ENCODE results near the gene ARHGEF11.

ARHGEF11 gene

DNA sequence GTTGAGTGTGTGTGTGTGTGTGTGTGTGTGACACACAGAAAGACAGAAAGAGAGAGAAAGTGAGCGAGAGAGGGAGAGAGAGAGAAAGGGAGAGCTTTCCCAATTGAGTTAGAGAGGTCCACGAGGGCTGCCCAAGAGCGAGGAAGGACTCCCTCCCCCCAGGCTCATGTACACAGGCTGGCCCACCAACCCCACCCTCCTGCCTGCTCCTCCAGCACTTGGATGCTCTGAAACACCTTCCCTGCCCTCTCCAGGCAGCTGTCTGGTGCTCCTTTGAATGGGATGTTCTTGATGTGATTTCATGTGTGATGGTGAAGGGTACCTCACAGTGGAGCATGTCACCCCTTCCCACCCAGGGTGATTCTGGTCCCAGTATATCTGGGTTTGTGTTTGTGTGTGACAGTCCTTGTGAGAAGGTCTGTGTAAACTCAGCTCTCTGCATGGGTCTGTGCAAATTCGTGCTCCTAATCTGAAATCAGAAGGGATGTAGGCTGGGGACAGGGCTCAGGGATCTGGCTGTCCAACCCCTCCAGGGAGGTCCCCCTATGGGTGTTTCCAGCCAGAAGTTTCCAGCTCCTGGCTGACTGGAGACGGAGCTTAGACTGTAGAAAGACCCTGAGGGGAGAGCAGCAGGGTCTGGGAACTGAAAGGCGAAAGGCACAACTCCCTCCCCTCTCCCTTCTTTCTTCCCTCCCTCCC is 158.8 kb downstream of the ARHGEF11 start:
- no peak for DNase-seq (ENCODE audit: low spot score)
- in situ Hi-C loops (cut with MboI; ENCODE audit: low pct_unique_long_range_greater_than_20kb, low sequenced_read_pairs, unreplicated experiment): no loop called here
- TF ChIP-seq, protein P1, sequence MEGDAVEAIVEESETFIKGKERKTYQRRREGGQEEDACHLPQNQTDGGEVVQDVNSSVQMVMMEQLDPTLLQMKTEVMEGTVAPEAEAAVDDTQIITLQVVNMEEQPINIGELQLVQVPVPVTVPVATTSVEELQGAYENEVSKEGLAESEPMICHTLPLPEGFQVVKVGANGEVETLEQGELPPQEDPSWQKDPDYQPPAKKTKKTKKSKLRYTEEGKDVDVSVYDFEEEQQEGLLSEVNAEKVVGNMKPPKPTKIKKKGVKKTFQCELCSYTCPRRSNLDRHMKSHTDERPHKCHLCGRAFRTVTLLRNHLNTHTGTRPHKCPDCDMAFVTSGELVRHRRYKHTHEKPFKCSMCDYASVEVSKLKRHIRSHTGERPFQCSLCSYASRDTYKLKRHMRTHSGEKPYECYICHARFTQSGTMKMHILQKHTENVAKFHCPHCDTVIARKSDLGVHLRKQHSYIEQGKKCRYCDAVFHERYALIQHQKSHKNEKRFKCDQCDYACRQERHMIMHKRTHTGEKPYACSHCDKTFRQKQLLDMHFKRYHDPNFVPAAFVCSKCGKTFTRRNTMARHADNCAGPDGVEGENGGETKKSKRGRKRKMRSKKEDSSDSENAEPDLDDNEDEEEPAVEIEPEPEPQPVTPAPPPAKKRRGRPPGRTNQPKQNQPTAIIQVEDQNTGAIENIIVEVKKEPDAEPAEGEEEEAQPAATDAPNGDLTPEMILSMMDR (IDR thresholded peaks at IDR 0.05; ENCODE audit: extremely low read depth, insufficient read depth, missing control alignments): no peak

DNA sequence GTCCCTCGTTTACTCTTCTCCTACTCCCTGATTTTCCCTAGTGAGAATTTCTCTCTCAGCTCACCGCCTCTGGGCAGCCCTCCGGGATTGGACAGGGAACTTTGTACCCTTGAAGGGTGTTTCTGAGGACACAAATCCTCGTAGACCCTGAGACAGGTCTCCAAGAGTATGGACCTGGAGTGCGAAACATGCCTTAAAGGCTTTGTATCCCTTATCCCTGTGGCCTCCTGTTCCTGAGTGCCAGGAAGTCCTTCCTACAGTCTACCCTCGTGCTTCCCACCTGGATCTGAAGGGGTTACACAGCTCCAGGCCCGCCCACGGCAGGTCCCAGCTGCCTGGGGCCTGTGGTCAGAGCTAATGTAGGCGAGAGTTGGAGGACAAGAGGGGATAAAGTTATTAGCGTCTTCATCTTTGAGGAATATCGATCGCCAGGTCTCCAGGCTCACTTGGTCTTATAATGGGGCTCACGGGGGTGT is 159.6 kb downstream of the ARHGEF11 start:
- no peak for DNase-seq (ENCODE audit: low spot score)
- in situ Hi-C loops (cut with MboI; ENCODE audit: low pct_unique_long_range_greater_than_20kb, low sequenced_read_pairs, unreplicated experiment): no loop called here
- TF ChIP-seq, protein P1 (IDR thresholded peaks at IDR 0.05; ENCODE audit: extremely low read depth, insufficient read depth, missing control alignments): no peak

DNA sequence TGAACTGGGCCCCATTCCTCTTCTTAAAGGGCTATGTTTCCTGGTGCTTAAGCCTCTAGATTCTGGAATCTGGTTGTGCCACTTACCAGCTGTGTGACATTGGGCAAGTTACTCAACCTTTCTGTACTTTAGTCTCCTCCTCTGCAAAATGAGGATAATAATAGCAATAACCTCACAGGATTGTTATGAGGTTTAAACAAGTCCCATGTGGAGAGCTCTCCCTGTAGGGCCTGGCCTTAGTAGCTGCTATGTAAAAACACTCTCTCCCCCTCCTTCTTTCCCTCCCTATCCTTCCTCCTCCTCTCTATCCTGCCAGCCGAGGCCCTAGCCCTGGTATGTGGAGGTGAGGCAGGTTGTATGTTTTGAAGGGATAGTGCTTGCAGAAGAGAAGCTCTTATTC is 160.2 kb downstream of the ARHGEF11 start:
- in situ Hi-C loops (cut with MboI; ENCODE audit: low pct_unique_long_range_greater_than_20kb, low sequenced_read_pairs, unreplicated experiment): no loop called here
- DNase-seq (ENCODE audit: low spot score): no peak
- TF ChIP-seq, protein P1 (IDR thresholded peaks at IDR 0.05; ENCODE audit: extremely low read depth, insufficient read depth, missing control alignments): no peak
